ENCODE measurements around the gene SLC2A13.

- TF ChIP-seq ZBTB33 (IDR thresholded peaks at IDR 0.05) (no peak), CTCF (IDR thresholded peaks at IDR 0.05; ENCODE audit: low read depth, low read length, missing input control) (no peak), SP1 (IDR thresholded peaks at IDR 0.05) (no peak), YY1 (IDR thresholded peaks at IDR 0.05) (no peak), HNF4A (conservative IDR thresholded peaks at IDR 0.05) (no peak), REST (IDR thresholded peaks at IDR 0.05) (no peak), JUND (IDR thresholded peaks at IDR 0.05) (peak in 1 of 2 donors; percentile 19), MAX (IDR thresholded peaks at IDR 0.05) (no peak), EGR1 (IDR thresholded peaks at IDR 0.05; ENCODE audit: low read depth in 2 of 2) (no peak), RAD21 (IDR thresholded peaks at IDR 0.05) (no peak)
Observed at GRCh38 chr12:39931857-39932256, 174.0 kb downstream of the SLC2A13 start.
